ENCODE measurements around the gene PLPP2.

GRCh38 chr19:288911-289310, 2.3 kb downstream of the PLPP2 start:
- TF ChIP-seq CTCF (conservative IDR thresholded peaks at IDR 0.05; ENCODE audit: low read depth, low read length) (no peak), EZH2 (IDR thresholded peaks at IDR 0.05; ENCODE audit: low read length, unreplicated experiment) (no peak)

Measured in PC-3 (cell line).